KMS-11 (cell line): ENCODE results near the gene AQP9.

Experiments
- H2AFZ ChIP-seq: fragments of 200-600 bp; sonication (generic); 2 replicates; pipeline ENCODE4 v1.6.1; 2016; ENCODE audit warnings: antibody characterized with exemption, mixed run types, low read depth
- H3K27ac ChIP-seq: fragments of 200-600 bp; sonication (generic); 2 replicates; pipeline ENCODE4 v1.6.1; 2016; ENCODE audit warnings: mild to moderate bottlenecking, mixed run types
- H3K27me3 ChIP-seq: fragments of 200-600 bp; sonication (generic); 2 replicates; pipeline ENCODE4 v1.6.1; 2017; ENCODE audit warnings: mild to moderate bottlenecking, low read depth, mixed run types, moderate library complexity; ENCODE audit not compliant: insufficient read depth
- H3K36me3 ChIP-seq: fragments of 200-600 bp; sonication (generic); 2 replicates; pipeline ENCODE4 v1.6.1; 2017; ENCODE audit warnings: mild to moderate bottlenecking, mixed run types; ENCODE audit not compliant: insufficient read depth
- H3K4me1 ChIP-seq: fragments of 200-600 bp; sonication (generic); 2 replicates; pipeline ENCODE4 v1.6.1; 2016; ENCODE audit warnings: mild to moderate bottlenecking, low read depth, mixed run types; ENCODE audit not compliant: poor library complexity, severe bottlenecking
- H3K4me2 ChIP-seq: fragments of 200-600 bp; sonication (generic); 2 replicates; pipeline ENCODE4 v1.7.0; 2016; ENCODE audit warnings: mild to moderate bottlenecking, mixed run types
- H3K4me3 ChIP-seq: fragments of 200-600 bp; sonication (generic); IDR thresholded peaks from 2 replicates; pipeline ENCODE4 v1.6.1; 2017; ENCODE audit warnings: low read depth, low read length, mixed read lengths; ENCODE audit not compliant: insufficient read depth
- H3K79me2 ChIP-seq: fragments of 200-600 bp; sonication (generic); 2 replicates; pipeline ENCODE4 v1.6.1; 2016; ENCODE audit warnings: low read depth, mixed run types; ENCODE audit not compliant: insufficient read depth
- H3K9ac ChIP-seq: fragments of 200-600 bp; sonication (generic); 2 replicates; pipeline ENCODE4 v1.6.1; 2016; ENCODE audit warnings: mild to moderate bottlenecking, mixed run types
- H4K20me1 ChIP-seq: fragments of 200-600 bp; sonication (generic); 2 replicates; pipeline ENCODE4 v1.6.1; 2016; ENCODE audit warnings: mild to moderate bottlenecking, mixed run types; ENCODE audit not compliant: insufficient read depth
- TF ChIP-seq, protein P1 (sequence below): fragments of 200-600 bp; sonication (generic); conservative IDR thresholded peaks from 2 replicates; pipeline ENCODE4 v1.6.1; 2017; ENCODE audit warnings: low read depth, mild to moderate bottlenecking, antibody characterized with exemption, low read length, moderate library complexity, mixed read lengths

AQP9 gene

DNA sequence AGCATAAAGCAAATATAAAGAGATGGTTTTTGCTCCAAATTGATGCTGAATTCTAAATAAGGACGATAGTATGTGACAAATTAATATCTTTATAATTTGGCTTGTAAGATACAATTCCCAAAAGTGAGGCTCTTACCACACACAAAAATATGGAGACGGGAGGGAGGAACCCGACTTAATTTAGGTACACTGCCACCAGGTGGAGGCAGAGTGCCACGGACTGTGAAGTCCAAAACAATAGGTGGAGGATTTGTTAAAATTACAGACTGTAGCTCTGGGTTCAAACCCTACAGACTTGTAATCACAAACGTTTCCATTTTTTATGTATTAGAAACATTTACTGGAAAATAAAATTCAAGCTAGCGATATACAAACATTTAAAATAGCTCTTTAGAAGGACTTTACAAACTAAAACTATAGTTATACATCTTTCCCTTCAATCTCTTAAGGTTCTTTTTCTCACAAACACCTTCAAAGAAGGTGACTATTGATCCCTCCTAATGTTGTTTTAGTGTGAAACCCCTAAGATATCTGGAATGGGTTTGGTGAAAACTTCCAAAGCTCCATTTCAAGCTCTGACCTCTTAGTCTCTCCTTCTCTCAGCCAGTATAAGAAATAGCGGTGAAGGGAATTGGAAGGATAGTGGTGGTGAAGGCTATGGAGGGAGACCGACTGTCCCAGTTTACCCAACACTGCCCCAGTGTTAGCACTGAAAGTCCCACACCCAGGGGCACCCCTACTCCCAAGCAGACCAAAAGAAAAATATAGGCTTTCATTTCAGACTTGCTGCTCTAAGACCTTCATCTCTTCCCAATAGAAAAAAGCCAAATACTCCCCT is 89.7 kb downstream of the AQP9 start:
- no peaks in the 10 kb centered on the region for H3K4me1 ChIP-seq
- H3K4me2 ChIP-seq = no peak overlapping the region
- no peak overlapping the region for H3K9ac ChIP-seq
- no peak overlapping the region for H3K27ac ChIP-seq
- H4K20me1 ChIP-seq = no peaks in the 10 kb centered on the region
- H3K79me2 ChIP-seq = no peaks in the 10 kb centered on the region
- no peaks in the 10 kb centered on the region for H3K36me3 ChIP-seq
- H2AFZ ChIP-seq = no peak overlapping the region
- no peaks in the 10 kb centered on the region for H3K27me3 ChIP-seq
- TF ChIP-seq, protein P1, sequence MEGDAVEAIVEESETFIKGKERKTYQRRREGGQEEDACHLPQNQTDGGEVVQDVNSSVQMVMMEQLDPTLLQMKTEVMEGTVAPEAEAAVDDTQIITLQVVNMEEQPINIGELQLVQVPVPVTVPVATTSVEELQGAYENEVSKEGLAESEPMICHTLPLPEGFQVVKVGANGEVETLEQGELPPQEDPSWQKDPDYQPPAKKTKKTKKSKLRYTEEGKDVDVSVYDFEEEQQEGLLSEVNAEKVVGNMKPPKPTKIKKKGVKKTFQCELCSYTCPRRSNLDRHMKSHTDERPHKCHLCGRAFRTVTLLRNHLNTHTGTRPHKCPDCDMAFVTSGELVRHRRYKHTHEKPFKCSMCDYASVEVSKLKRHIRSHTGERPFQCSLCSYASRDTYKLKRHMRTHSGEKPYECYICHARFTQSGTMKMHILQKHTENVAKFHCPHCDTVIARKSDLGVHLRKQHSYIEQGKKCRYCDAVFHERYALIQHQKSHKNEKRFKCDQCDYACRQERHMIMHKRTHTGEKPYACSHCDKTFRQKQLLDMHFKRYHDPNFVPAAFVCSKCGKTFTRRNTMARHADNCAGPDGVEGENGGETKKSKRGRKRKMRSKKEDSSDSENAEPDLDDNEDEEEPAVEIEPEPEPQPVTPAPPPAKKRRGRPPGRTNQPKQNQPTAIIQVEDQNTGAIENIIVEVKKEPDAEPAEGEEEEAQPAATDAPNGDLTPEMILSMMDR = peak; percentile 93
- no peak overlapping the region for H3K4me3 ChIP-seq

DNA sequence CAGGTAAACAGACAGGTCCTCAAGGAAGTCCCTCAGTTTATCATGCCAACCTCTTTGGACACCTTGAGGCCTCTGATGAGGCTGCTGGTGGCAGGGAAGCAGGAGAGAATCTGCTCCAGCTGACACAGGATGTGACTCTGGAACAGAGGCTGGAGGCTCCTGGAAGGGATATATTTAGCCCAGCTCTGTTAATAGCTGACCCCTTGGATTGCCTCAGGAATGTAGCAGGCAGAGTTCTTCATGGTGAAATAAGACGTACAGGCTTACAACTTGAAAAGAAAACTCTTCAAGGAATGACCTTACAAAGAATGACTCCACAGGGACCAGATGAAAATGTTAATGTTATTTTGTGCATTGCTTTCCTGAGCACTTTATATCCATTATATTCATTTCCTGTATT is 90.5 kb downstream of the AQP9 start:
- no peak overlapping the region for H3K27ac ChIP-seq
- TF ChIP-seq, protein P1 = no peak
- no peaks in the 10 kb centered on the region for H3K4me1 ChIP-seq
- no peaks in the 10 kb centered on the region for H3K79me2 ChIP-seq
- H3K36me3 ChIP-seq = no peaks in the 10 kb centered on the region
- no peak overlapping the region for H3K4me2 ChIP-seq
- H4K20me1 ChIP-seq = no peaks in the 10 kb centered on the region
- no peaks in the 10 kb centered on the region for H3K27me3 ChIP-seq
- no peak overlapping the region for H2AFZ ChIP-seq
- H3K4me3 ChIP-seq = no peak overlapping the region
- H3K9ac ChIP-seq = no peak overlapping the region

DNA sequence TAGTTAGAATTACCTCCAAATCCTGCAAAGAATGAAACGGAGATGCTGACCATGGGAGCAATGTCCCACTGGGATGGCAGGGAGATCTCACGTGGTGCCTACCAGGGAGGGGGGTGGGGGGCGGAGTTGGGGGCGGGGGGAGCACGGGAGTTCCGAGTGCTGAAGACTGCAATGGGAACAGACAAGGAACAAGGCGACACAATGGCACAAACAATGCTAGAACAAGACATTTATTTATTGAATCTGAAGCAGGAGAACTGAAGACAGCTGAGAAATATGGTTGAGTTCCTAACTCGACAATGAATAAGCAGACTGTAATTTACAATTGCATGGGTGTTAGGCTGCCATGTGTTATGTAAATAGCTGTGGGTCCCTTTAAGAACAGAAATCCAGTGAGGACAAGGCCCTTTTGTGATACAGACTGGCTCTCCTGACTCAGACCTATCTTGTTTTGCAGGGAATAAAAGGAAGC is 91.2 kb downstream of the AQP9 start:
- no peak overlapping the region for H3K9ac ChIP-seq
- no peak overlapping the region for H3K27ac ChIP-seq
- H3K4me3 ChIP-seq = no peak overlapping the region

DNA sequence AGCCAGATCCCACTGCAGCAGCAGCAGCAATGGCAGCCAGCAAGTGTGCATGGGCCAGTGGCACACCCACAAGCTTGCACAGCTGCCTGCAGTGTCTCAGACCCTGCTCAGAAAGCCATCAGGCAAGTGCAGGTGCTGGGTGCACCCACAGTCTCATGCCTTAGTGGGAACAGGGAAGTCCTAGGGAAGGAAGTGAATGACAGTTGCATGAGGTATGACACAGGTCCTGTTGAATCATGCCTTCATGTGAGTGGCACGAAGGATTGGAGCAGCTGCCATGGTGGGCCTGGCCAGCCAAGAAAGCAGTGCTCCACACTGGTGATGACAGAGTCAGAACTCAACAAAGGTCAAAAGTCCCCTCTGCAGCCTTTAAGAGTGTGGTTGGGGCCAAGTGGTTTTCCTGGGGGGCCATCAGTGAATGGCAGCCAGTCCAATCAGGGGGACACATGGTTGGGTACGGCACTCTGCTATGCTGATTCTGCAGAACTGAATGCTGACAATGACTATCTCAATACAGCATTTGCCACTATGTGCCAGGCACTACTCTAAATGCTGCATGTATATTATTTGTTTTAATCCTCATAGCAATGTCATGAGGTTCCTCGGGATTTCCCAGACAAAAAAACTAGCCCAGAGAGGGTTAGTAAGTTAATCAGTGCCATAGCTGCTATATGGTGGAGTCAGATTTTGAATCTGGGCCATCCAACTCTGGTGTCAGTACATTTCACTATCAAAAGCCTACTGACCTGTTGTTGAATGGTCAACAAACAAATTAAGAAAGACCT is 94.3 kb downstream of the AQP9 start:
- Histone ChIP-seq H4K20me1 (no peaks in the 10 kb centered on the region), H3K36me3 (no peaks in the 10 kb centered on the region), H3K79me2 (no peaks in the 10 kb centered on the region), H3K27ac (no peak overlapping the region), H2AFZ (no peak overlapping the region), H3K4me1 (no peaks in the 10 kb centered on the region), H3K4me2 (no peak overlapping the region), H3K9ac (no peak overlapping the region), H3K4me3 (no peak overlapping the region), H3K27me3 (no peaks in the 10 kb centered on the region)
- TF ChIP-seq, protein P1 = no peak

More for the DNA sequence above, 91.2 kb downstream of the AQP9 start:
- H3K79me2 ChIP-seq = no peaks in the 10 kb centered on the region
- H3K27me3 ChIP-seq = no peaks in the 10 kb centered on the region
- H3K4me2 ChIP-seq = no peak overlapping the region
- TF ChIP-seq, protein P1 = no peak
- no peaks in the 10 kb centered on the region for H3K36me3 ChIP-seq
- H4K20me1 ChIP-seq = no peaks in the 10 kb centered on the region
- no peaks in the 10 kb centered on the region for H3K4me1 ChIP-seq
- H2AFZ ChIP-seq = no peak overlapping the region
